A549 (cell line): ENCODE results near the gene NAA16.
"Not testable (repeated sequence)": the region's sequence is repeated elsewhere in the genome, so short reads cannot be mapped to it uniquely, and the experiment has no call there.

ENCODE experiments used
- POLR2A ChIP-seq: IDR thresholded peaks from 2 replicates; pipeline ENCODE4 v1.6.1; 2012; ENCODE audit warnings: mild to moderate bottlenecking, low read length
- TF ChIP-seq, protein P1 (sequence below): IDR thresholded peaks from 2 replicates; pipeline ENCODE4 v1.6.1; 2012

DNA sequence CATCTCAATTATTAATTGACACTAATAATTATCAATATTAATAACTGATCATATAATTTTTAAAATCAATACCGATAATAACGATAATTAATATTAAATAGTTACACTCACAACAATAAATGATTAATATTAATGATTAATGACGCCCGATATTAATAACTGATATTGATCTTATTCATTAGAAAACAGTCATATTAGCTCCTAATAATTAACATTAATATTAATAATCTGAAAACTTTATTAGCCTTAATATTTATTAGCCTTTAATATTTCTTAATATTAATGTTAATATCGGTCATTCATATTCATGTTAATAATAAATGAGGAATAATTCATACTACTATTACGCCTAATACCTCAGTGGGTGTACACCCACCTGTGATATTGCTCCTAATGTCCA lies 113.6 kb downstream of the NAA16 start:
- TF ChIP-seq, protein P1, sequence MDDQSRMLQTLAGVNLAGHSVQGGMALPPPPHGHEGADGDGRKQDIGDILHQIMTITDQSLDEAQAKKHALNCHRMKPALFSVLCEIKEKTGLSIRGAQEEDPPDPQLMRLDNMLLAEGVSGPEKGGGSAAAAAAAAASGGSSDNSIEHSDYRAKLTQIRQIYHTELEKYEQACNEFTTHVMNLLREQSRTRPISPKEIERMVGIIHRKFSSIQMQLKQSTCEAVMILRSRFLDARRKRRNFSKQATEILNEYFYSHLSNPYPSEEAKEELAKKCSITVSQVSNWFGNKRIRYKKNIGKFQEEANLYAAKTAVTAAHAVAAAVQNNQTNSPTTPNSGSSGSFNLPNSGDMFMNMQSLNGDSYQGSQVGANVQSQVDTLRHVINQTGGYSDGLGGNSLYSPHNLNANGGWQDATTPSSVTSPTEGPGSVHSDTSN, result not testable (repeated sequence)
- TF ChIP-seq POLR2A, result not testable (repeated sequence)
